HEK293 (cell line): ENCODE data around the gene ADAM23.

Experiments
- CTCF ChIA-PET: fragments of 350-600 bp; formaldehyde crosslinking; extraction: SDS; loops from one replicate; lab custom pipeline; 2021; ENCODE audit warnings: antibody characterized with exemption; lab: Yijun Ruan, JAX
- POLR2A ChIA-PET: fragments of 300-600 bp; formaldehyde crosslinking; extraction: SDS; loops from one replicate; lab custom pipeline; 2020; ENCODE audit warnings: antibody characterized with exemption, inconsistent platforms; lab: Yijun Ruan, JAX
- H3K27ac ChIP-seq: fragments of 200-500 bp; sonication (Bioruptor generic); 2 replicates; pipeline ENCODE4 v1.5.1; 2014; ENCODE audit warnings: low read depth, low read length, control low read depth, inconsistent platforms; ENCODE audit errors: extremely low read depth
- H3K36me3 ChIP-seq, 2 experiments: fragments of 200-500 bp in 1 of 2; sonication (Bioruptor generic) in 1 of 2; 1 replicate in 1 of 2; 2 replicates in 1 of 2; pipeline ENCODE4 v1.5.1; 2014 to 2017; ENCODE audit warnings: inconsistent platforms in 2 of 2, low read length in 2 of 2; ENCODE audit not compliant: control insufficient read depth in 2 of 2, insufficient read depth in 1 of 2
- H3K4me1 ChIP-seq: fragments of 200-500 bp; sonication (Bioruptor generic); 2 replicates; pipeline ENCODE4 v1.5.1; 2014; ENCODE audit warnings: mild to moderate bottlenecking, low read length, inconsistent platforms; ENCODE audit not compliant: control insufficient read depth, insufficient read depth
- H3K4me3 ChIP-seq: 2 replicates; pipeline ENCODE4 v1.5.1; 2011; ENCODE audit warnings: low read depth, mild to moderate bottlenecking, control low read depth, low read length, moderate library complexity
- H3K9me3 ChIP-seq: fragments of 200-500 bp; sonication (Bioruptor generic); 2 replicates; pipeline ENCODE4 v1.5.1; 2014; ENCODE audit warnings: low read depth, low read length, inconsistent platforms; ENCODE audit not compliant: control insufficient read depth, insufficient read depth
- BCL11A ChIP-seq: fragments of 450-650 bp; formaldehyde crosslinking; IDR thresholded peaks from 2 replicates; pipeline ENCODE4 v1.5.1; 2016; ENCODE audit warnings: low read depth, missing biosample characterization, missing genetic modification characterization
- BCL6B ChIP-seq: fragments of 450-650 bp; formaldehyde crosslinking; IDR thresholded peaks from 2 replicates; pipeline ENCODE4 v1.5.1; 2017; ENCODE audit warnings: missing biosample characterization, missing genetic modification characterization
- IKZF3 ChIP-seq: fragments of 450-650 bp; IDR thresholded peaks from 2 replicates; pipeline ENCODE4 v1.5.0; 2018; ENCODE audit warnings: missing biosample characterization, mild to moderate bottlenecking, missing genetic modification characterization, moderate library complexity
- PBX3 ChIP-seq: sonication (generic); formaldehyde crosslinking; IDR thresholded peaks from 2 replicates; pipeline ENCODE4 v1.8.1; 2022; ENCODE audit warnings: mild to moderate bottlenecking, moderate library complexity, missing genetic modification reagents
- PRDM2 ChIP-seq: fragments of 450-650 bp; formaldehyde crosslinking; IDR thresholded peaks from 2 replicates; pipeline ENCODE4 v1.5.1; 2016; ENCODE audit warnings: missing biosample characterization, missing genetic modification characterization, borderline replicate concordance
- RBAK ChIP-seq: fragments of 450-650 bp; formaldehyde crosslinking; IDR thresholded peaks from 2 replicates; pipeline ENCODE4 v1.5.1; 2016; ENCODE audit warnings: missing biosample characterization, missing genetic modification characterization
- ZBTB49 ChIP-seq: fragments of 450-650 bp; formaldehyde crosslinking; IDR thresholded peaks from 2 replicates; pipeline ENCODE4 v1.5.1; 2016; ENCODE audit warnings: missing biosample characterization, missing genetic modification characterization, low read depth
- ZNF132 ChIP-seq: fragments of 450-650 bp; formaldehyde crosslinking; IDR thresholded peaks from 2 replicates; pipeline ENCODE4 v1.5.1; 2017; ENCODE audit warnings: missing biosample characterization, missing genetic modification characterization, borderline replicate concordance
- ZNF311 ChIP-seq: fragments of 450-650 bp; formaldehyde crosslinking; IDR thresholded peaks from 2 replicates; pipeline ENCODE4 v1.5.1; 2017; ENCODE audit warnings: missing biosample characterization, missing genetic modification characterization, borderline replicate concordance
- ZNF37A ChIP-seq: fragments of 450-650 bp; IDR thresholded peaks from 2 replicates; pipeline ENCODE4 v1.5.1; 2018; ENCODE audit warnings: missing biosample characterization, missing genetic modification characterization
- ZNF398 ChIP-seq: fragments of 450-650 bp; formaldehyde crosslinking; IDR thresholded peaks from 2 replicates; pipeline ENCODE4 v1.5.1; 2017; ENCODE audit warnings: missing biosample characterization, missing genetic modification characterization
- ZNF426 ChIP-seq: fragments of 450-650 bp; formaldehyde crosslinking; IDR thresholded peaks from 2 replicates; pipeline ENCODE4 v1.5.1; 2017; ENCODE audit warnings: missing biosample characterization, missing genetic modification characterization, mild to moderate bottlenecking, inconsistent platforms, moderate library complexity
- ZNF624 ChIP-seq: fragments of 450-650 bp; formaldehyde crosslinking; IDR thresholded peaks from 2 replicates; pipeline ENCODE4 v1.5.1; 2017; ENCODE audit warnings: missing biosample characterization, missing genetic modification characterization
- ZNF639 ChIP-seq: fragments of 450-650 bp; formaldehyde crosslinking; IDR thresholded peaks from 2 replicates; pipeline ENCODE4 v1.5.1; 2016; ENCODE audit warnings: missing biosample characterization, missing genetic modification characterization
- ZNF704 ChIP-seq: fragments of 450-650 bp; formaldehyde crosslinking; IDR thresholded peaks from 2 replicates; pipeline ENCODE4 v1.5.1; 2016; ENCODE audit warnings: missing biosample characterization, missing genetic modification characterization
- ZNF768 ChIP-seq: fragments of 450-650 bp; formaldehyde crosslinking; IDR thresholded peaks from 2 replicates; pipeline ENCODE4 v1.5.1; 2018; ENCODE audit warnings: missing biosample characterization, mild to moderate bottlenecking, missing genetic modification characterization

ADAM23 gene

GRCh38 chr2:206610451-206610850 lies 167.1 kb downstream of the ADAM23 start (continued):
- no peak for TF ChIP-seq PRDM2 (tag by site-specific recombination)

- H3K9me3 ChIP-seq: no peaks in the 10 kb centered on the region
- H3K4me1 ChIP-seq: no peaks in the 10 kb centered on the region
- CTCF ChIA-PET: no interaction called here
- no peaks in the 10 kb centered on the region; a peak in 1 of 3 replicates for H3K36me3 ChIP-seq
- no peak for TF ChIP-seq ZNF768 (tag by site-specific recombination)
- TF ChIP-seq ZNF426 (tag by site-specific recombination): no peak
- no peak for TF ChIP-seq ZBTB49 (tag by site-specific recombination)
- no peak for TF ChIP-seq RBAK (tag by site-specific recombination)
- no peak for TF ChIP-seq ZNF704 (tag by site-specific recombination)
- TF ChIP-seq BCL11A (tag by site-specific recombination): no peak
- no peak for TF ChIP-seq ZNF37A
- no peak for TF ChIP-seq PBX3 (CRISPR knock-in tag)
- no peak overlapping the region for H3K27ac ChIP-seq
- no peak overlapping the region for H3K4me3 ChIP-seq
- POLR2A ChIA-PET: no interaction called here
These were observed 167.9 kb downstream of the ADAM23 start for GRCh38 chr2:206611191-206611590.

GRCh38 chr2:206611736-206612135 lies 168.4 kb downstream of the ADAM23 start:
- POLR2A ChIA-PET: no interaction called here
- Histone ChIP-seq H3K27ac (no peak overlapping the region), H3K9me3 (no peaks in the 10 kb centered on the region), H3K4me1 (no peaks in the 10 kb centered on the region), H3K36me3 (no peaks in the 10 kb centered on the region; a peak in 1 of 3 replicates), H3K4me3 (no peak overlapping the region)
- CTCF ChIA-PET: no interaction called here
- TF ChIP-seq ZNF398 (no peak), ZNF624 (tag by site-specific recombination) (no peak), ZNF311 (tag by site-specific recombination) (no peak), ZNF639 (tag by site-specific recombination) (no peak), ZNF132 (no peak), IKZF3 (tag by site-specific recombination) (no peak), BCL6B (no peak)
